GM18520 (cell line): ENCODE data around the gene SLC22A23.

Source experiments
- ATAC-seq: cut with Tn5 transposase; IDR thresholded peaks from one replicate; pipeline ENCODE4 v1.9.1; 2021; ENCODE audit not compliant: unreplicated experiment

Gene SLC22A23

GRCh38 chr6:3473773-3474172 is 16.9 kb upstream of the SLC22A23 start:
- ATAC-seq: no peak

- no peak for ATAC-seq
Measured at GRCh38 chr6:3471711-3472110, 14.9 kb upstream of the SLC22A23 start.

GRCh38 chr6:3471286-3471685 is 14.4 kb upstream of the SLC22A23 start:
- no peak for ATAC-seq

GRCh38 chr6:3468585-3468984 is 11.7 kb upstream of the SLC22A23 start:
- no peak for ATAC-seq

GRCh38 chr6:3467996-3468395 is 11.1 kb upstream of the SLC22A23 start:
- no peak for ATAC-seq

- ATAC-seq: no peak
Measured at GRCh38 chr6:3466488-3467219, 9.8 kb upstream of the SLC22A23 start.

GRCh38 chr6:3460253-3460652 is 3.4 kb upstream of the SLC22A23 start:
- ATAC-seq: no peak

GRCh38 chr6:3458706-3459421 is 2.0 kb upstream of the SLC22A23 start:
- no peak for ATAC-seq

- no peak for ATAC-seq
Measured at GRCh38 chr6:3457710-3458602, 1.1 kb upstream of the SLC22A23 start.

- no peak for ATAC-seq
Measured at GRCh38 chr6:3456395-3456897, 404 bp downstream of the SLC22A23 start.

- ATAC-seq: no peak
Measured at GRCh38 chr6:3455569-3456394, 1.1 kb downstream of the SLC22A23 start.

- ATAC-seq: no peak
Measured at GRCh38 chr6:3455147-3455568, 1.7 kb downstream of the SLC22A23 start.

GRCh38 chr6:3454273-3455010 is 2.4 kb downstream of the SLC22A23 start:
- no peak for ATAC-seq

GRCh38 chr6:3453413-3454272 is 3.2 kb downstream of the SLC22A23 start:
- ATAC-seq: no peak

GRCh38 chr6:3451498-3451897 is 5.4 kb downstream of the SLC22A23 start:
- ATAC-seq: no peak

- no peak for ATAC-seq
Measured at GRCh38 chr6:3450888-3451287, 6.0 kb downstream of the SLC22A23 start.

- no peak for ATAC-seq
Measured at GRCh38 chr6:3449750-3450305, 7.0 kb downstream of the SLC22A23 start.

GRCh38 chr6:3449321-3449720 is 7.5 kb downstream of the SLC22A23 start:
- ATAC-seq: no peak

GRCh38 chr6:3447005-3447404 is 9.8 kb downstream of the SLC22A23 start:
- ATAC-seq: no peak
